ENCODE data around the gene HSPA12A. TPM values are rescaled to one million over a fixed set of nuclear protein-coding genes. Genes with fewer than 3 reads are reported as not detected.

HSPA12A gene
- total and polyA plus RNA-seq, 2 of the 13 experiments (the other 11 are each of a cell fraction or from before 2014, with no cell fraction given): 6.4 to 13.6 TPM

- Histone ChIP-seq H3K36me3 (replicated peaks in 1 of 2; ENCODE audit: control insufficient read depth in 1 of 2, insufficient read depth in 2 of 2, low read length in 2 of 2) (no peaks in the 10 kb centered on the region), H3K4me3 (replicated peaks in 1 of 3; ENCODE audit: insufficient read depth in 1 of 3, low read depth in 2 of 3, low read length in 3 of 3) (no peak overlapping the region), H3K79me2 (ENCODE audit: insufficient read depth, low read length) (peaks cover 18% of the 10 kb centered on the region), H2AFZ (ENCODE audit: low read length) (no peak overlapping the region), H3K27ac (ENCODE audit: extremely low read length, insufficient read depth, low read length) (no peak overlapping the region), H3K4me2 (ENCODE audit: low read depth, low read length) (no peak overlapping the region), H4K20me1 (ENCODE audit: insufficient read depth, low read length) (0 out of 2 replicates have a peak, but pooled peaks cover 3% of the 10 kb centered on the region), H3K9me3 (ENCODE audit: low read length) (no peaks in the 10 kb centered on the region), H3K4me1 (ENCODE audit: insufficient read depth, low read length) (peaks cover 10% of the 10 kb centered on the region), H3K27me3 (ENCODE audit: control insufficient read depth in 1 of 2, insufficient read depth in 2 of 2, low read length in 2 of 2) (no peaks in the 10 kb centered on the region; a peak in 1 of 5 replicates), H3K9ac (ENCODE audit: insufficient read depth, low read depth, low read length) (no peak overlapping the region)
- no TSS peak for BruUV-seq (replicated peaks)
- ChIA-PET CTCF (ENCODE audit: low intra/inter-chr PET ratio, low total read pairs) (no interaction called here), POLR2A (no interaction called here)
- WGBS (ENCODE audit: low lambda C conversion rate): 87% methylated on average over 12 of the region's 16 CpGs
- in situ Hi-C loops (cut with HindIII; ENCODE audit: extremely low pct_ligation_motif_present, low pct_unique_long_range_greater_than_20kb) (no loop called here), intact Hi-C loops (cut with micrococcal nuclease; ENCODE audit: unreplicated experiment) (no loop called here)
- DNase-seq (ENCODE audit: low spot score) (no peak), FAIRE-seq (no peak), ATAC-seq (no peak)
- TF ChIP-seq RORA (CRISPR knock-in tag; IDR thresholded peaks at IDR 0.05): no peak
- TF ChIP-seq, protein P1, sequence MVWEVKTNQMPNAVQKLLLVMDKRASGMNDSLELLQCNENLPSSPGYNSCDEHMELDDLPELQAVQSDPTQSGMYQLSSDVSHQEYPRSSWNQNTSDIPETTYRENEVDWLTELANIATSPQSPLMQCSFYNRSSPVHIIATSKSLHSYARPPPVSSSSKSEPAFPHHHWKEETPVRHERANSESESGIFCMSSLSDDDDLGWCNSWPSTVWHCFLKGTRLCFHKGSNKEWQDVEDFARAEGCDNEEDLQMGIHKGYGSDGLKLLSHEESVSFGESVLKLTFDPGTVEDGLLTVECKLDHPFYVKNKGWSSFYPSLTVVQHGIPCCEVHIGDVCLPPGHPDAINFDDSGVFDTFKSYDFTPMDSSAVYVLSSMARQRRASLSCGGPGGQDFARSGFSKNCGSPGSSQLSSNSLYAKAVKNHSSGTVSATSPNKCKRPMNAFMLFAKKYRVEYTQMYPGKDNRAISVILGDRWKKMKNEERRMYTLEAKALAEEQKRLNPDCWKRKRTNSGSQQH (CRISPR knock-in tag; IDR thresholded peaks at IDR 0.05; ENCODE audit: low read depth): no peak
- no peak for TF ChIP-seq HOXA5 (CRISPR knock-in tag; IDR thresholded peaks at IDR 0.05)
- no peak for TF ChIP-seq ZNF333 (CRISPR knock-in tag; IDR thresholded peaks at IDR 0.05; ENCODE audit: borderline replicate concordance)
- TF ChIP-seq MIER3 (CRISPR knock-in tag; IDR thresholded peaks at IDR 0.05; ENCODE audit: borderline replicate concordance): no peak
- TF ChIP-seq TOPORS (CRISPR knock-in tag; IDR thresholded peaks at IDR 0.05): no peak
- no peak for TF ChIP-seq NR2C2 (CRISPR knock-in tag; IDR thresholded peaks at IDR 0.05; ENCODE audit: borderline replicate concordance)
- TF ChIP-seq HDAC1 (CRISPR knock-in tag; IDR thresholded peaks at IDR 0.05): no peak
- TF ChIP-seq JUNB (CRISPR knock-in tag; IDR thresholded peaks at IDR 0.05; ENCODE audit: borderline replicate concordance): no peak
- TF ChIP-seq CTCF (CRISPR knock-in tag; IDR thresholded peaks at IDR 0.05): no peak
- TF ChIP-seq, protein P2, sequence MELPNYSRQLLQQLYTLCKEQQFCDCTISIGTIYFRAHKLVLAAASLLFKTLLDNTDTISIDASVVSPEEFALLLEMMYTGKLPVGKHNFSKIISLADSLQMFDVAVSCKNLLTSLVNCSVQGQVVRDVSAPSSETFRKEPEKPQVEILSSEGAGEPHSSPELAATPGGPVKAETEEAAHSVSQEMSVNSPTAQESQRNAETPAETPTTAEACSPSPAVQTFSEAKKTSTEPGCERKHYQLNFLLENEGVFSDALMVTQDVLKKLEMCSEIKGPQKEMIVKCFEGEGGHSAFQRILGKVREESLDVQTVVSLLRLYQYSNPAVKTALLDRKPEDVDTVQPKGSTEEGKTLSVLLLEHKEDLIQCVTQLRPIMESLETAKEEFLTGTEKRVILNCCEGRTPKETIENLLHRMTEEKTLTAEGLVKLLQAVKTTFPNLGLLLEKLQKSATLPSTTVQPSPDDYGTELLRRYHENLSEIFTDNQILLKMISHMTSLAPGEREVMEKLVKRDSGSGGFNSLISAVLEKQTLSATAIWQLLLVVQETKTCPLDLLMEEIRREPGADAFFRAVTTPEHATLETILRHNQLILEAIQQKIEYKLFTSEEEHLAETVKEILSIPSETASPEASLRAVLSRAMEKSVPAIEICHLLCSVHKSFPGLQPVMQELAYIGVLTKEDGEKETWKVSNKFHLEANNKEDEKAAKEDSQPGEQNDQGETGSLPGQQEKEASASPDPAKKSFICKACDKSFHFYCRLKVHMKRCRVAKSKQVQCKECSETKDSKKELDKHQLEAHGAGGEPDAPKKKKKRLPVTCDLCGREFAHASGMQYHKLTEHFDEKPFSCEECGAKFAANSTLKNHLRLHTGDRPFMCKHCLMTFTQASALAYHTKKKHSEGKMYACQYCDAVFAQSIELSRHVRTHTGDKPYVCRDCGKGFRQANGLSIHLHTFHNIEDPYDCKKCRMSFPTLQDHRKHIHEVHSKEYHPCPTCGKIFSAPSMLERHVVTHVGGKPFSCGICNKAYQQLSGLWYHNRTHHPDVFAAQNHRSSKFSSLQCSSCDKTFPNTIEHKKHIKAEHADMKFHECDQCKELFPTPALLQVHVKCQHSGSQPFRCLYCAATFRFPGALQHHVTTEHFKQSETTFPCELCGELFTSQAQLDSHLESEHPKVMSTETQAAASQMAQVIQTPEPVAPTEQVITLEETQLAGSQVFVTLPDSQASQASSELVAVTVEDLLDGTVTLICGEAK (IDR thresholded peaks at IDR 0.05): no peak
- TF ChIP-seq, protein P2 (CRISPR knock-in tag; IDR thresholded peaks at IDR 0.05): no peak
- no peak for TF ChIP-seq CHCHD3 (CRISPR knock-in tag; IDR thresholded peaks at IDR 0.05)
Measured at GRCh38 chr10:116737627-116738327, 4.6 kb downstream of the HSPA12A start.
